NCI-H2029 treated with DMSO at 0.1 percent for 48 hours (cell line): ENCODE results near the gene RBKS.
"Not testable (repeated sequence)": the region's sequence is repeated elsewhere in the genome, so short reads cannot be mapped to it uniquely, and the experiment has no call there.

Source experiments
- DNase-seq: peaks from one replicate; lab custom pipeline; 2025; lab: John Stamatoyannopoulos, UW

RBKS gene

DNA sequence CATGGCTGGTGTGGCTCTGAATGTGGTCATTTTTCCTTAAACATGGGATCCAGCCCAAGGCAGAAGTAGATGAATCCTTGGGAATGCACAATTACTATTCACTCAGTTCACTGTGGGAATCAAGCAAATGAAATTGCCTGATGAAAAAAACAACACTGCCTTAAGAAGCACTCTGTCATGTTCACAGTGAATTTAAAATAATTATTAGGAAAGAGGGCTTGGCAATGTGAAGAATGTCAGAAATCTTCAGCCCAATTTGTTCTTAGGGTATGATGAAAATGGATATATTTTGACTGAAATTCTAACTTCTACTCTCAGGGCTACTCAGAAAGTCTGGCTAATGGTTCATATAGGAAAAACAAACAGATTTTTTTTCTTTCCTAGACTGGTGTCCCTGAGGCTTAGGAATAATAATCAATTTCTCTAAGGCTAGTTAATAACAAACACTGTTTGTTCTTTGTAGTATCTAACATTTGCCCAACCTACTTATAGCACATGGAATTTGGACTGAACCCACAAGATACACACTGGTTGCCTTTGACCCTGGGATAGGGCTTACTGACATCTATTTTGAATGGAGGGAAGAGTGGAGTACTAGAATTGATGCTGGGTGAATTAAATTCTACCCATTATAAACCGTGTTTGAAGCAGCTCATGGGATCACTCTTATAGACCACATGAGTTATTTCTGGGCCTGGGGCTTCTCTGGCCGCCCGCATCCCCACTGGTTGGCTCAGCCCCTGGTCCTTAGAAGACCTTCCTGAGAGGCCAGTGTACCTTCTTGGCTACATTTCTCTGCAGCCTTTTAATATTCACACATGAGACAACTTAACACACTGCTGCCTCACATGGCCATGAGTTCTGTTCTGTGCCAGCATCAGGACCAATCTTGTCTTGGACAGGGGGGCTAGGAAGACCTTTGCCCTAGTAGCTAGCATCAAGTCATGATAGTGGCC lies 127.0 kb downstream of the RBKS start:
- no peak for DNase-seq

- DNase-seq: no peak
Measured at GRCh38 chr2:27756544-27757498, 133.4 kb downstream of the RBKS start.

DNA sequence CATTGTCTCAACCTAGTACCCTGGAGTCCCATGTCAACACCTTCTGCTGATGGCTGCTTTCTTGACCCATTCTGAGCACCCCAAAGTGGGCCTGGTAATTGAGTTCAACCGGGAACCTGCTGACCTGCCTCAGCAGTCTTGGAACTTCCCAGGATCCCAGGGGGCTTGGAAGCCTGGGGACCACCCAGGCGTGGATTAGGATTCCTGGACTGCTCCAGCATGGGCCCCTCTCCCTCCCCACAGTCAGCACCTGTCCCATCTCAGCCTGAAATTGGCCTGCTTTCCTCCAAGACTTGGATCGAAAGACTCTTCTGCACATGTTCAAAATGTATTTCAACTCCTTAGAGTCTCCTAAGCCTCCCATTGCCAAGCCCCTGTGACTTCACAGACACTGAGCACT lies 134.1 kb downstream of the RBKS start:
- no peak for DNase-seq

GRCh38 chr2:27754831-27755230 lies 135.4 kb downstream of the RBKS start:
- no peak for DNase-seq

- DNase-seq: peak; percentile 12
Measured at GRCh38 chr2:27754138-27754588, 136.0 kb downstream of the RBKS start.

DNA sequence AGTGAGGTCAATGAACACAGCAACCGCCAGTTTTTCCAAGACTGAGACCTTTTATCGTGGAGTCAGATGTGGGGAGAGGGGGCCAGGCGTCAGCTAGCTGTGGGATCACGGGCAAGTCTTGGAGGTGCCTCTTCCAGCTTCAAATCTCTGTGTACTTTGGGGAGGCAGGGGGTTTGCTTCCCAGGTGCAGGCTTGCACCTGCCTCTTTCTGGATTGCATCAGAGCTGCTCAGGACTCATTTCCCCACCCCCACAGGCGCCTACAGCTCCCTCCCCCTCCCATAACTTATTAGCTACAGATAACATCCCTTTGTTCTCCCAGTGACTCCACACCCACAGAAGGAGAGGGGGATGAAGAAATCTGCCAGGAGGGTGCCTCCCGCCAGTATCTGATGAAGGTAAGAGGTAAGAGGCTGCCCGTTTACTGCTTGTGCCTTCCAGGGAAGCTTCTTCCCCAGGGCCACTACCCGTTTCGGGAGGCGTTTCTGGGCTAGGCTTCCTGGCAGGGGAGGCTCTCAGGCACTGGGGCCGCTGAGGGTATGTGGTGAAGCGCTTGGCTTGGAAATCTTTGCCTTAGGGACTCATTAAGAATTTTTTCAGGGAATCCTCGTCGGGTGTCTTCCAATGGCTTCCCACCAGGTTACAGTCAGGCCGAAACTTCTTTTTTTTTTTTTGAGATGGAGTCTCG lies 137.5 kb downstream of the RBKS start:
- peak; percentile 16 for DNase-seq

GRCh38 chr2:27751377-27751776 lies 138.8 kb downstream of the RBKS start:
- DNase-seq: no peak

- not testable (repeated sequence) for DNase-seq
Measured at GRCh38 chr2:27748803-27749554, 141.2 kb downstream of the RBKS start.

GRCh38 chr2:27747827-27748352 lies 142.3 kb downstream of the RBKS start:
- no peak for DNase-seq

GRCh38 chr2:27746325-27746724 lies 143.9 kb downstream of the RBKS start:
- no peak for DNase-seq

GRCh38 chr2:27745494-27745893 lies 144.7 kb downstream of the RBKS start:
- DNase-seq: not testable (repeated sequence)

DNA sequence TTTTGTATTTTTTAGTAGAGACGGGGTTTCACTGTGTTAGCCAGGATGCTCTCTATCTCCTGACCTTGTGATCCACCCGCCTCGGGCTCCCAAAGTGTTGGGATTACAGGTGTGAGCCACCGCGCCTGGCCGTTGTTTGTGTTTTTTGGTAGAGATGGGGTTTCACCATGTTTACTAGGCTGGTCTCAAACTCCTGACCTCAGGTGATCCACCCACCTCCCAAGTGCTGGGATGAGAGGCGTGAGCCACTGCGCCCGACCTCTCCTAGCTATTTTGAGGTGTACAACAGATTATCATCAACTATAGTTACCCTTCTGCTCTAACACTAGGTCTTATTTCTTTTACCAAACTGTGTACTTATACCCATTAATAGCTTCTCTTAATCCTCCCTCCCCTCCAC lies 147.6 kb downstream of the RBKS start:
- DNase-seq: no peak

- no peak for DNase-seq
Measured at GRCh38 chr2:27741673-27742072, 148.5 kb downstream of the RBKS start.

- no peak for DNase-seq
Measured at GRCh38 chr2:27739058-27739373, 151.2 kb downstream of the RBKS start.

DNA sequence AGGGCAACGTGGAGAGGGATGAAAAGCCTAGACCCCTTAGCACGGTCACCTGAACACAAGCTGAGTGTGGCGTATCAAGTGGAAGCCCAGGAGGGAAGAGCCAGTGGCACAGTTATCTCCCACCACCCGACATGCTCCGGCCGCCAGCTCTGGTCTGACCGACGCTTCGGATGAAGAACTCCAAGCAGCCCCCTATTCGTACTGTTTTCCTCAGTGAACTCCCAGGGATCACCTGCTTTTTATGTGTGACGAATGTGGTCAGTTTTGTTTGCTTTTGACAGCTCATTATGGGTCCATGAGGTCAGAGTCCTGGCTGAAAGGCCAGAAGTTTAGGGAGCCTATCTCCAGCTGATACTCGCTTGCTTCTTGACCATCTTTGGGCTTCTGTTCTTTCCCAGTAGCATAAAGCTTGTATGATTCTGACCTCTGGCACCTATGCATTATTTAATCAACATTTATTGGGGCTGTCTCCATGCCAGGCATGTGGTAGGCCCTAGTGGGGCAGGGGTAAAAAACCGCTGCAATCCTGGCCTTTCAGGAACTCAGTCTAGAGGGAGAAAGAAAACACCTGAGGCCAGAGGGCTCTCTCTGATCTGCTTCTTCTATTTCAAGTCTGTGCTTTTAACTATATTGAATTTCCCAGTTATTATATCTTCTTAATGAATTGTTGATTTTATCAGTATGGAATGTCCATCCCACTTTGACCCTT lies 151.7 kb downstream of the RBKS start:
- DNase-seq: no peak

GRCh38 chr2:27737676-27738348 lies 152.4 kb downstream of the RBKS start:
- DNase-seq: no peak

- DNase-seq: no peak
Measured at GRCh38 chr2:27736890-27737204, 153.3 kb downstream of the RBKS start.

DNA sequence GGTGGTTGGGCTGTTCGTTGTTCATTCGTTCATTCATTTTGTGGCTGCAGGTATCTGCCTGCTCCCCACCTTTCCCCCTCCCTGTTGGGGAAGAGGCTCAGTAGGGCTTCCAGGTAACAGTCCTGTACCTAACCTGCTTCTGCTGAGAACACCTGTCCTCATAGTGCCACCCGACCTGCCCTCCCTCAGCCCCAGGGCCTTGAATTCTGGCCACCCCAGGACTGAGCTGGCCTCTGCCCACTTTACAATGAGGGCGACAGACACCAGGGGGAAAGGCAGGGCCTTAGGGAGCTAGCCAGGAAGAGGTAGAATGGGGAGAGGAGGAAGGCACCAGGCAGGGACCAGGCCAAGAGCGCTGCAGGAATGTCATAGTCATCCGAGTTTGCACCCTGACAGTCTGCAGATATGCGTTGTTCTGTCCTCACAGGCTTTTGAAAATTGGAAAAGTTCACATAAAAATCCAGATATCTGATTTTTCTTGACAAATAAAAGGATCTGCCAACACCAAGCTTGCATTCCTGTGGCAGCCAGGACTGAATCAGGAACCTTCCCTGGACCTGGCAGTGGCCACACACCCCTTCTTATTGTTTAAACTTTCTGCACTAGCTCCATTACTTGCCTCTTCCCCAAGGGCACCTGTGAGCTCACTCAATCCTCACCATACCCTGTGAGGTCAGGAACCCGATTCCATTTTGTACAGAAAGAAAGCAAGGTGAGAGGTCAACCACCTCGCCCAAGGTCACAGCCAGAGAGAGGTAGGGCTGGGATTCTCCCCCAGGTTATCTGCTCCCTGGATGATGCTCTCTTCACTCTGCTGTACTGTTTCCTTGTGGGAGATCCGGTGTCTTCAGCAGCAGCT lies 153.9 kb downstream of the RBKS start:
- no peak for DNase-seq

DNA sequence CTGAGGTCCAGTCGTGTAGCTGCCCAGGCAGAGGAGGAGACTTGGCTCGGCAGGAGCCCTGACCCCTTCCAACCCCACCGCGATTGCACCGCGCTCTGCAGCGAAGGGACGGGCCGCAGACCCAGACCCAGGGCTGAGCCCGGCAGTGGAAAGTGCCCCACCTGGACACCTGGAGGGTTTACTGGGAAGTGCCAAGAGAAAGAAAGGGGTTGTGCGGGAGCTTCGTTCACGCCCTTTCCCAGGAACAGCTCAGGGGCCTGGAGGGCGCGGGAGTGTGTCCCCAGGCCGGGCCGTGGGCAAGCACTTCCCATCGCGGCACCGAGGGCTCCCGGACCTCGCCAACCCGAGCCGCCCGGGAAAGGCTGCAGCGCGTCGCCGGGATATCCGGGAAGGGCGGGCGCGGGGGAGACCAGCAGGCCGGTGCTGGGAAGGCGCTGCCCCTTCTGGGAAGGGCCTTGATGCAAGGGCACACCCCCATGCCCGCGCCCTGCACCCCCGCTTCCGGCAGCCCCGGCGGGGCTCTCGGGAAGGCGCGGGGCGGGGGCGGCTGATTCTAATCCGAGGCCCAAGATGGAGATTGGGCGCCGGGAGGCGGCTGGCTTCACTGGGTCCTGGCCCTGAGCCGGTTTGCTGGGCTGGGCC lies 154.8 kb downstream of the RBKS start:
- DNase-seq: peak; percentile 3
